HG03575 (cell line): ENCODE results near the gene ADA.

Experiments
- ATAC-seq: cut with Tn5 transposase; IDR thresholded peaks from one replicate; pipeline ENCODE4 v1.9.1; 2021; ENCODE audit not compliant: unreplicated experiment, insufficient number of reproducible peaks, low FRiP score; ENCODE audit errors: extremely low read depth

ADA gene

GRCh38 chr20:44630297-44630696 is 21.2 kb downstream of the ADA start:
- no peak for ATAC-seq

- no peak for ATAC-seq
Measured at GRCh38 chr20:44629542-44629941, 22.0 kb downstream of the ADA start.

GRCh38 chr20:44629017-44629385 is 22.5 kb downstream of the ADA start:
- no peak for ATAC-seq

- no peak for ATAC-seq
Measured at GRCh38 chr20:44627364-44628010, 24.0 kb downstream of the ADA start.

- ATAC-seq, result no peak
Measured at GRCh38 chr20:44626278-44626677, 25.2 kb downstream of the ADA start.

- no peak for ATAC-seq
Measured at GRCh38 chr20:44625361-44625760, 26.1 kb downstream of the ADA start.

GRCh38 chr20:44624743-44625271 is 26.7 kb downstream of the ADA start:
- ATAC-seq, result no peak

- no peak for ATAC-seq
Measured at GRCh38 chr20:44624152-44624551, 27.3 kb downstream of the ADA start.

- ATAC-seq, result no peak
Measured at GRCh38 chr20:44622501-44623270, 28.8 kb downstream of the ADA start.

GRCh38 chr20:44621939-44622338 is 29.6 kb downstream of the ADA start:
- ATAC-seq, result no peak

GRCh38 chr20:44621325-44621724 is 30.2 kb downstream of the ADA start:
- ATAC-seq, result no peak

- ATAC-seq, result no peak
Measured at GRCh38 chr20:44620030-44620429, 31.5 kb downstream of the ADA start.

- ATAC-seq, result no peak
Measured at GRCh38 chr20:44619294-44619693, 32.2 kb downstream of the ADA start.

GRCh38 chr20:44618318-44618731 is 33.2 kb downstream of the ADA start:
- no peak for ATAC-seq

- no peak for ATAC-seq
Measured at GRCh38 chr20:44616604-44616964, 34.9 kb downstream of the ADA start.

- no peak for ATAC-seq
Measured at GRCh38 chr20:44615876-44616603, 35.5 kb downstream of the ADA start.

- ATAC-seq, result no peak
Measured at GRCh38 chr20:44615169-44615791, 36.2 kb downstream of the ADA start.

- ATAC-seq, result no peak
Measured at GRCh38 chr20:44614525-44614924, 37.0 kb downstream of the ADA start.

- no peak for ATAC-seq
Measured at GRCh38 chr20:44613575-44613974, 37.9 kb downstream of the ADA start.
